ENCODE data around the gene UFSP1. TPM values are rescaled to one million over a fixed set of nuclear protein-coding genes. Genes with fewer than 3 reads are reported as not detected.

Gene UFSP1
- total and polyA plus RNA-seq, 2 of the 13 experiments (the other 11 are each of a cell fraction or from before 2014, with no cell fraction given): 0.65 to 3.3 TPM

DNA sequence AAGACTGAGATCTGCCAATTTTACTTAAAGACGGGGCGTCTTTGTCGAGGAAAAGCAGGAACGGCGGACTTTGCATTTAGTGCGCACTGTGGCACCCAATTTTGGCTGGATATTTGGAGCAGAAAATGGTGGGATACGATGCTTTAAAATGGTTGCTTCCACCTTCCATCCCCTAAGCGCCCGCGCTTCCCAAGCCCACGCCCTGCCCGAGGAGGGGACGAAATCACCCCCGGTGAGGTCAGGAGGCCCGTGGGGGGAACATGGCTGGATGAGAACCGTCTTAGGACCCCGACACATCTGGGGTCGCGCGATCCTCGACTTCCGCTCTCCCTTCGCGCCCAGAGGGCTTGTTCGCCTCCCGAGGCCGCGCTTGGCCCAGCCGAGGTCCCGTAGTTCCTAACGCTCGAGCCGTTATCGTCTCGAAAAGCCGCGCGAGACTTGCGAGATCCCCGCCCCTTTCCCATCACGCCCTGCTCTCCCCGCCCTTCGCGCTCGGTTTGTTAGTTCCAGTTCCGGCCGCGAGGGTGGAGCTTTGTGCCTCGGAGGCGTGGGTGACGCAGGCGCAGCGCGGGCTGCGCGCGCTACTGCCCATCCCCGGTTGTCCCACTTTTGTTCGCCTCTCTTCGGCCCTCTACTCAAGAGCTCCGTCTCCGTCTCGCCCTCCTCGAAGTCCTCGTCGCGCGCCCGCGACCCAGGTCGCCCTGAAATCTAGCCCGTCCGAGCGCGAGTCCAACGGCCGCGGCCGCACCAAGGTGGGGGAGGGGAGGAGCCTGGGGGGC lies 14.7 kb downstream of the UFSP1 start, which contains the start of gene SRRT (continued):
- TF ChIP-seq KMT2A (CRISPR knock-in tag; IDR thresholded peaks at IDR 0.05) (peak; percentile 68; the same call in 1 of the 2 replicates), ZNF790 (CRISPR knock-in tag; IDR thresholded peaks at IDR 0.05; ENCODE audit: borderline replicate concordance) (no peak; the same call in 1 of the 2 replicates), SETDB1 (CRISPR knock-in tag; IDR thresholded peaks at IDR 0.05; ENCODE audit: borderline replicate concordance) (no peak), DNMT1 (CRISPR knock-in tag; IDR thresholded peaks at IDR 0.05) (no peak), SP4 (CRISPR knock-in tag; IDR thresholded peaks at IDR 0.05) (peak; percentile 88), PTBP1 (IDR thresholded peaks at IDR 0.05; ENCODE audit: low read depth, low read length, poor library complexity, severe bottlenecking) (peak; percentile 88), ZNF256 (CRISPR knock-in tag; conservative IDR thresholded peaks at IDR 0.05) (no peak), KLF15 (CRISPR knock-in tag; IDR thresholded peaks at IDR 0.05; ENCODE audit: borderline replicate concordance) (no peak), BORCS8-MEF2B (CRISPR knock-in tag; IDR thresholded peaks at IDR 0.05) (peak; percentile 91), MEIS2 (CRISPR knock-in tag; IDR thresholded peaks at IDR 0.05) (no peak; the same call in 1 of the 2 replicates)
- TF ChIP-seq, protein P1, sequence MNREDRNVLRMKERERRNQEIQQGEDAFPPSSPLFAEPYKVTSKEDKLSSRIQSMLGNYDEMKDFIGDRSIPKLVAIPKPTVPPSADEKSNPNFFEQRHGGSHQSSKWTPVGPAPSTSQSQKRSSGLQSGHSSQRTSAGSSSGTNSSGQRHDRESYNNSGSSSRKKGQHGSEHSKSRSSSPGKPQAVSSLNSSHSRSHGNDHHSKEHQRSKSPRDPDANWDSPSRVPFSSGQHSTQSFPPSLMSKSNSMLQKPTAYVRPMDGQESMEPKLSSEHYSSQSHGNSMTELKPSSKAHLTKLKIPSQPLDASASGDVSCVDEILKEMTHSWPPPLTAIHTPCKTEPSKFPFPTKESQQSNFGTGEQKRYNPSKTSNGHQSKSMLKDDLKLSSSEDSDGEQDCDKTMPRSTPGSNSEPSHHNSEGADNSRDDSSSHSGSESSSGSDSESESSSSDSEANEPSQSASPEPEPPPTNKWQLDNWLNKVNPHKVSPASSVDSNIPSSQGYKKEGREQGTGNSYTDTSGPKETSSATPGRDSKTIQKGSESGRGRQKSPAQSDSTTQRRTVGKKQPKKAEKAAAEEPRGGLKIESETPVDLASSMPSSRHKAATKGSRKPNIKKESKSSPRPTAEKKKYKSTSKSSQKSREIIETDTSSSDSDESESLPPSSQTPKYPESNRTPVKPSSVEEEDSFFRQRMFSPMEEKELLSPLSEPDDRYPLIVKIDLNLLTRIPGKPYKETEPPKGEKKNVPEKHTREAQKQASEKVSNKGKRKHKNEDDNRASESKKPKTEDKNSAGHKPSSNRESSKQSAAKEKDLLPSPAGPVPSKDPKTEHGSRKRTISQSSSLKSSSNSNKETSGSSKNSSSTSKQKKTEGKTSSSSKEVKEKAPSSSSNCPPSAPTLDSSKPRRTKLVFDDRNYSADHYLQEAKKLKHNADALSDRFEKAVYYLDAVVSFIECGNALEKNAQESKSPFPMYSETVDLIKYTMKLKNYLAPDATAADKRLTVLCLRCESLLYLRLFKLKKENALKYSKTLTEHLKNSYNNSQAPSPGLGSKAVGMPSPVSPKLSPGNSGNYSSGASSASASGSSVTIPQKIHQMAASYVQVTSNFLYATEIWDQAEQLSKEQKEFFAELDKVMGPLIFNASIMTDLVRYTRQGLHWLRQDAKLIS (CRISPR knock-in tag; IDR thresholded peaks at IDR 0.05): 0 out of 2 replicates have a peak, but pooled peaks have one; percentile 6
- TF ChIP-seq, protein P2, sequence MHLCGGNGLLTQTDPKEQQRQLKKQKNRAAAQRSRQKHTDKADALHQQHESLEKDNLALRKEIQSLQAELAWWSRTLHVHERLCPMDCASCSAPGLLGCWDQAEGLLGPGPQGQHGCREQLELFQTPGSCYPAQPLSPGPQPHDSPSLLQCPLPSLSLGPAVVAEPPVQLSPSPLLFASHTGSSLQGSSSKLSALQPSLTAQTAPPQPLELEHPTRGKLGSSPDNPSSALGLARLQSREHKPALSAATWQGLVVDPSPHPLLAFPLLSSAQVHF (CRISPR knock-in tag; IDR thresholded peaks at IDR 0.05): peak; percentile 70; the same call in 1 of the 2 replicates
- TF ChIP-seq, protein P3, sequence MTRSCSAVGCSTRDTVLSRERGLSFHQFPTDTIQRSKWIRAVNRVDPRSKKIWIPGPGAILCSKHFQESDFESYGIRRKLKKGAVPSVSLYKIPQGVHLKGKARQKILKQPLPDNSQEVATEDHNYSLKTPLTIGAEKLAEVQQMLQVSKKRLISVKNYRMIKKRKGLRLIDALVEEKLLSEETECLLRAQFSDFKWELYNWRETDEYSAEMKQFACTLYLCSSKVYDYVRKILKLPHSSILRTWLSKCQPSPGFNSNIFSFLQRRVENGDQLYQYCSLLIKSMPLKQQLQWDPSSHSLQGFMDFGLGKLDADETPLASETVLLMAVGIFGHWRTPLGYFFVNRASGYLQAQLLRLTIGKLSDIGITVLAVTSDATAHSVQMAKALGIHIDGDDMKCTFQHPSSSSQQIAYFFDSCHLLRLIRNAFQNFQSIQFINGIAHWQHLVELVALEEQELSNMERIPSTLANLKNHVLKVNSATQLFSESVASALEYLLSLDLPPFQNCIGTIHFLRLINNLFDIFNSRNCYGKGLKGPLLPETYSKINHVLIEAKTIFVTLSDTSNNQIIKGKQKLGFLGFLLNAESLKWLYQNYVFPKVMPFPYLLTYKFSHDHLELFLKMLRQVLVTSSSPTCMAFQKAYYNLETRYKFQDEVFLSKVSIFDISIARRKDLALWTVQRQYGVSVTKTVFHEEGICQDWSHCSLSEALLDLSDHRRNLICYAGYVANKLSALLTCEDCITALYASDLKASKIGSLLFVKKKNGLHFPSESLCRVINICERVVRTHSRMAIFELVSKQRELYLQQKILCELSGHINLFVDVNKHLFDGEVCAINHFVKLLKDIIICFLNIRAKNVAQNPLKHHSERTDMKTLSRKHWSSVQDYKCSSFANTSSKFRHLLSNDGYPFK (CRISPR knock-in tag; IDR thresholded peaks at IDR 0.05; ENCODE audit: borderline replicate concordance): peak; percentile 93; the same call in 1 of the 2 replicates
- TF ChIP-seq, protein P4, sequence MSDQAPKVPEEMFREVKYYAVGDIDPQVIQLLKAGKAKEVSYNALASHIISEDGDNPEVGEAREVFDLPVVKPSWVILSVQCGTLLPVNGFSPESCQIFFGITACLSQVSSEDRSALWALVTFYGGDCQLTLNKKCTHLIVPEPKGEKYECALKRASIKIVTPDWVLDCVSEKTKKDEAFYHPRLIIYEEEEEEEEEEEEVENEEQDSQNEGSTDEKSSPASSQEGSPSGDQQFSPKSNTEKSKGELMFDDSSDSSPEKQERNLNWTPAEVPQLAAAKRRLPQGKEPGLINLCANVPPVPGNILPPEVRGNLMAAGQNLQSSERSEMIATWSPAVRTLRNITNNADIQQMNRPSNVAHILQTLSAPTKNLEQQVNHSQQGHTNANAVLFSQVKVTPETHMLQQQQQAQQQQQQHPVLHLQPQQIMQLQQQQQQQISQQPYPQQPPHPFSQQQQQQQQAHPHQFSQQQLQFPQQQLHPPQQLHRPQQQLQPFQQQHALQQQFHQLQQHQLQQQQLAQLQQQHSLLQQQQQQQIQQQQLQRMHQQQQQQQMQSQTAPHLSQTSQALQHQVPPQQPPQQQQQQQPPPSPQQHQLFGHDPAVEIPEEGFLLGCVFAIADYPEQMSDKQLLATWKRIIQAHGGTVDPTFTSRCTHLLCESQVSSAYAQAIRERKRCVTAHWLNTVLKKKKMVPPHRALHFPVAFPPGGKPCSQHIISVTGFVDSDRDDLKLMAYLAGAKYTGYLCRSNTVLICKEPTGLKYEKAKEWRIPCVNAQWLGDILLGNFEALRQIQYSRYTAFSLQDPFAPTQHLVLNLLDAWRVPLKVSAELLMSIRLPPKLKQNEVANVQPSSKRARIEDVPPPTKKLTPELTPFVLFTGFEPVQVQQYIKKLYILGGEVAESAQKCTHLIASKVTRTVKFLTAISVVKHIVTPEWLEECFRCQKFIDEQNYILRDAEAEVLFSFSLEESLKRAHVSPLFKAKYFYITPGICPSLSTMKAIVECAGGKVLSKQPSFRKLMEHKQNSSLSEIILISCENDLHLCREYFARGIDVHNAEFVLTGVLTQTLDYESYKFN (CRISPR knock-in tag; conservative IDR thresholded peaks at IDR 0.05): peak; percentile 74

Measured in HepG2 (cell line).